OCI-LY3 (cell line): ENCODE measurements around the gene NRROS.

Source experiments
- EZH2phosphoT487 ChIP-seq: fragments of 200-600 bp; shearing (Covaris generic); IDR thresholded peaks from 2 replicates; pipeline ENCODE4 v1.6.1; 2018; ENCODE audit warnings: antibody characterized with exemption, mixed run types, low read depth
- TF ChIP-seq, protein P1 (sequence below): fragments of 200-600, 300-600 bp; sonication (generic); IDR thresholded peaks from 2 replicates; pipeline ENCODE4 v1.5.1; 2014; ENCODE audit warnings: antibody characterized with exemption, low read length, low read depth

DNA sequence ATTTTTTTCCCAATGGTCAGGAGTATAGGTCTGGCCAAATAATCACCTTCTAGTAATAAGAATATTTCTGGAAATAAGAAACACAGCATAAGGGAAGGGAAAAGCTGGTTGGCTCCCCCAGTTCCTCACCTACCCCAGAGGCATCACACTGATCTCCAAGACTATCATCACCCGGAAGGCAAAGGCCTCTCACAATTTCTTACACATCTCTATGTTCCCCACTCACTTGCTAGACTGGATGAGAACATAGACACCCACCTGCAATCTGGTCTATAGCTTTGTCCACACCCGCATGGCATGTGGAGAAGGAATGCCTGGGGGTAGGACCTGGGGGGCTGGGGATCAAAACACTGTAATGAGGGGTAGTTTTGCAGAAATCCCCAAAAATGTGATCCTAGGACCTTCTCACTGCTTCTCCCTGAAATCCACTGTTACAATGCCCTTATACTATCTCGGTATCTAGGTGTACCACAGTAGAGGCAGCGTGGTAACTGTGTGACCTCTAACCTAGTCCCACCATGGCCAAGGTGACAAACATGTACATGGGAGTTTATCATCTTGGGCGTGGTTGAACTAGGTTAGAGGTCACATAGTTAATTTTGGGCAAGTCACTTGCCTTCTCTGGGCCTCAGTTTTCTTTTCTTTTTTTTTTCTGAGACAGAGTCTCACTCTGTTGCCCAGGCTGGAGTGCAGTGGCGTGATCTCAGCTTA is 29.5 kb upstream of the NRROS start:
- TF ChIP-seq EZH2phosphoT487: no peak
- TF ChIP-seq, protein P1, sequence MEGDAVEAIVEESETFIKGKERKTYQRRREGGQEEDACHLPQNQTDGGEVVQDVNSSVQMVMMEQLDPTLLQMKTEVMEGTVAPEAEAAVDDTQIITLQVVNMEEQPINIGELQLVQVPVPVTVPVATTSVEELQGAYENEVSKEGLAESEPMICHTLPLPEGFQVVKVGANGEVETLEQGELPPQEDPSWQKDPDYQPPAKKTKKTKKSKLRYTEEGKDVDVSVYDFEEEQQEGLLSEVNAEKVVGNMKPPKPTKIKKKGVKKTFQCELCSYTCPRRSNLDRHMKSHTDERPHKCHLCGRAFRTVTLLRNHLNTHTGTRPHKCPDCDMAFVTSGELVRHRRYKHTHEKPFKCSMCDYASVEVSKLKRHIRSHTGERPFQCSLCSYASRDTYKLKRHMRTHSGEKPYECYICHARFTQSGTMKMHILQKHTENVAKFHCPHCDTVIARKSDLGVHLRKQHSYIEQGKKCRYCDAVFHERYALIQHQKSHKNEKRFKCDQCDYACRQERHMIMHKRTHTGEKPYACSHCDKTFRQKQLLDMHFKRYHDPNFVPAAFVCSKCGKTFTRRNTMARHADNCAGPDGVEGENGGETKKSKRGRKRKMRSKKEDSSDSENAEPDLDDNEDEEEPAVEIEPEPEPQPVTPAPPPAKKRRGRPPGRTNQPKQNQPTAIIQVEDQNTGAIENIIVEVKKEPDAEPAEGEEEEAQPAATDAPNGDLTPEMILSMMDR: no peak
